ENCODE data around the gene MAEA.
"Not testable (repeated sequence)": the region's sequence is repeated elsewhere in the genome, so short reads cannot be mapped to it uniquely, and the experiment has no call there.

Gene MAEA

GRCh38 chr4:1366371-1367229 lies 76.9 kb downstream of the MAEA start:
- Histone ChIP-seq H3K36me3 (ENCODE audit: control insufficient read depth, insufficient read depth, low read length) (peaks cover 27% of the 10 kb centered on the region), H3K4me3 (ENCODE audit: low read depth, low read length) (no peak overlapping the region), H3K9ac (ENCODE audit: low read length) (no peak overlapping the region), H3K27ac (ENCODE audit: low read depth, low read length) (no peak overlapping the region), H3K9me3 (ENCODE audit: control insufficient read depth, insufficient read depth, low read depth, low read length) (no peaks in the 10 kb centered on the region), H3K27me3 (ENCODE audit: control insufficient read depth, insufficient read depth, low read length) (no peaks in the 10 kb centered on the region), H3K4me1 (ENCODE audit: control insufficient read depth, insufficient read depth, low read length) (no peaks in the 10 kb centered on the region)

DNA sequence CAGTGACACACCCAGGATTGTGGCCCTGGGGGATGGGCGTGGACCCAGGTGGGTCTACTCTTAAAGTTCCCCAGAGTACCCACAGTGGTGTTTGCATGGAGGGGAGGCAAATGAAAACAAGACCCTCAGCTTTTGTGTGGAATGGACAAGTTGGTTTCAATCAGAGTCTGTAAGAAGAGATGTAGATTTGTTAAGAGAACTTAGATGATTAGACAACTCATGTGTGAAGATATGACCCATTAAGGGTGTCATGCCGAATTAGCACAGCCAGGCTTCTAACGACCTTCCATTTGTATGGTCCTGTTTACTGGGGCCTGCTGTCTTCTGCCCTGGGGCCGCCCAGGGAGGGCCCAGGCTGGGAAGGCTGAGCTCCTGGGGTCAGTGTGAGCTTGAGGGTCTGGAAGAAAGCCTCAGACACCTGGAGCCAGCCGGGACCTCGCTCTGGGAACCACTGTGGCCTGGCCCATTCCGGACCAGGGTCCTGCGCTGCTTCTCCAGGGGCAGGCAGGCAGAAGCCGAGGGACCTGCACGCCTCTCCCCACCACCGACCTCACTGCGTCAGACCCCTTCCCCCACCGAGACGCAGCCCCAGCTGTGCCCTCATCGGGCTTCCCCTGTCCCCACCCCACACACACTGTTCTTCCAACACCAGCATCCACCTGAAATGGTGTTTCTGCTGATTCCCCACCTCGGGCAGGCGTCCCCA lies 77.7 kb downstream of the MAEA start:
- Histone ChIP-seq H3K27ac (ENCODE audit: low read depth, low read length) (no peak overlapping the region), H3K4me1 (ENCODE audit: control insufficient read depth, insufficient read depth, low read length) (no peaks in the 10 kb centered on the region), H3K36me3 (ENCODE audit: control insufficient read depth, insufficient read depth, low read length) (peaks cover 34% of the 10 kb centered on the region), H3K4me3 (ENCODE audit: low read depth, low read length) (no peak overlapping the region), H3K9me3 (ENCODE audit: control insufficient read depth, insufficient read depth, low read depth, low read length) (no peaks in the 10 kb centered on the region), H3K27me3 (ENCODE audit: control insufficient read depth, insufficient read depth, low read length) (no peaks in the 10 kb centered on the region), H3K9ac (ENCODE audit: low read length) (no peak overlapping the region)

- Histone ChIP-seq H3K9me3 (ENCODE audit: control insufficient read depth, insufficient read depth, low read depth, low read length) (no peaks in the 10 kb centered on the region), H3K27me3 (ENCODE audit: control insufficient read depth, insufficient read depth, low read length) (no peaks in the 10 kb centered on the region), H3K4me3 (ENCODE audit: low read depth, low read length) (no peak overlapping the region), H3K36me3 (ENCODE audit: control insufficient read depth, insufficient read depth, low read length) (peaks cover 36% of the 10 kb centered on the region), H3K9ac (ENCODE audit: low read length) (no peak overlapping the region), H3K27ac (ENCODE audit: low read depth, low read length) (no peak overlapping the region), H3K4me1 (ENCODE audit: control insufficient read depth, insufficient read depth, low read length) (no peaks in the 10 kb centered on the region)
Measured at GRCh38 chr4:1367936-1368289, 78.2 kb downstream of the MAEA start.

- Histone ChIP-seq H3K27me3 (ENCODE audit: control insufficient read depth, insufficient read depth, low read length) (no peaks in the 10 kb centered on the region), H3K4me1 (ENCODE audit: control insufficient read depth, insufficient read depth, low read length) (no peaks in the 10 kb centered on the region), H3K9ac (ENCODE audit: low read length) (no peak overlapping the region), H3K9me3 (ENCODE audit: control insufficient read depth, insufficient read depth, low read depth, low read length) (no peaks in the 10 kb centered on the region), H3K4me3 (ENCODE audit: low read depth, low read length) (no peak overlapping the region), H3K27ac (ENCODE audit: low read depth, low read length) (no peak overlapping the region), H3K36me3 (ENCODE audit: control insufficient read depth, insufficient read depth, low read length) (peaks cover 36% of the 10 kb centered on the region)
Measured at GRCh38 chr4:1368421-1369090, 78.9 kb downstream of the MAEA start.

GRCh38 chr4:1369091-1369450 lies 79.4 kb downstream of the MAEA start:
- Histone ChIP-seq H3K4me1 (ENCODE audit: control insufficient read depth, insufficient read depth, low read length) (no peaks in the 10 kb centered on the region), H3K27me3 (ENCODE audit: control insufficient read depth, insufficient read depth, low read length) (no peaks in the 10 kb centered on the region), H3K9me3 (ENCODE audit: control insufficient read depth, insufficient read depth, low read depth, low read length) (no peaks in the 10 kb centered on the region), H3K9ac (ENCODE audit: low read length) (no peak overlapping the region), H3K4me3 (ENCODE audit: low read depth, low read length) (no peak overlapping the region), H3K36me3 (ENCODE audit: control insufficient read depth, insufficient read depth, low read length) (peaks cover 36% of the 10 kb centered on the region), H3K27ac (ENCODE audit: low read depth, low read length) (no peak overlapping the region)

DNA sequence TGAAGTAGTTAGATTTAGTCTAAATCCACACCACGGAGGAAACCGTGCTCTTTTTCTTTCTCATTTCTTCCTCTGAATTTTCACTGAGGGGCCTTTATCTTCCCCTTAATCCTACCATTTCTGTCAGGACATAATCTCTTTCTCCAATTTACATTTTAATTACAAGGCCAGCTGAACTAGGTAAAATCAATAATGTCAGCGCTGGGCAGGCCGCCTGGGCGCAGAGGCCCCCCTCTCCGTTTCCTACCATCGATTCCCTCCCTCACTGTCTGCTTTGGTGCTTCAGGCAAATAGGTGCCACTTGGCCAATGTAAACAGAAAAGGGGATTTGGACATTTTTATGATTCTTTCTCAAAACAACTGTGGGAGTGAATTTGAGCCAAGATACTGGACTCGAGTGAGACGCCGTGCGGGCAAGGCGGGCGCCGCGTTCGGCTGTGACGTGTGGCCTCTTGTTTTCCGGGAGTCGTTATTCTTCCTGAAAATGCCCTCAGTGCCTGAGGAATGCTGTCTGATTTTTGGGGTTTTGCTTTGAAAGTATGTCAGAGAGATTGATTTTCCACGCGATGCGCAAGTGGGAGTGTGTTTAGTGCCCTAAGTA lies 79.9 kb downstream of the MAEA start:
- H3K27me3 ChIP-seq (ENCODE audit: control insufficient read depth, insufficient read depth, low read length) = no peaks in the 10 kb centered on the region
- no peak overlapping the region for H3K27ac ChIP-seq (ENCODE audit: low read depth, low read length)
- H3K4me3 ChIP-seq (ENCODE audit: low read depth, low read length) = no peak overlapping the region
- peaks cover 36% of the 10 kb centered on the region for H3K36me3 ChIP-seq (ENCODE audit: control insufficient read depth, insufficient read depth, low read length)
- H3K9ac ChIP-seq (ENCODE audit: low read length) = no peak overlapping the region
- no peaks in the 10 kb centered on the region for H3K4me1 ChIP-seq (ENCODE audit: control insufficient read depth, insufficient read depth, low read length)
- H3K9me3 ChIP-seq (ENCODE audit: control insufficient read depth, insufficient read depth, low read depth, low read length) = no peaks in the 10 kb centered on the region

- no peaks in the 10 kb centered on the region for H3K9me3 ChIP-seq (ENCODE audit: control insufficient read depth, insufficient read depth, low read depth, low read length)
- no peak overlapping the region for H3K27ac ChIP-seq (ENCODE audit: low read depth, low read length)
- no peak overlapping the region for H3K9ac ChIP-seq (ENCODE audit: low read length)
- H3K4me3 ChIP-seq (ENCODE audit: low read depth, low read length) = no peak overlapping the region
- H3K36me3 ChIP-seq (ENCODE audit: control insufficient read depth, insufficient read depth, low read length) = peaks cover 45% of the 10 kb centered on the region
- no peaks in the 10 kb centered on the region for H3K4me1 ChIP-seq (ENCODE audit: control insufficient read depth, insufficient read depth, low read length)
- H3K27me3 ChIP-seq (ENCODE audit: control insufficient read depth, insufficient read depth, low read length) = no peaks in the 10 kb centered on the region
Measured at GRCh38 chr4:1370321-1371124, 80.8 kb downstream of the MAEA start.

- H3K4me3 ChIP-seq (ENCODE audit: low read depth, low read length) = no peak overlapping the region
- no peaks in the 10 kb centered on the region for H3K9me3 ChIP-seq (ENCODE audit: control insufficient read depth, insufficient read depth, low read depth, low read length)
- H3K36me3 ChIP-seq (ENCODE audit: control insufficient read depth, insufficient read depth, low read length) = peaks cover 46% of the 10 kb centered on the region
- H3K27me3 ChIP-seq (ENCODE audit: control insufficient read depth, insufficient read depth, low read length) = no peaks in the 10 kb centered on the region
- no peaks in the 10 kb centered on the region for H3K4me1 ChIP-seq (ENCODE audit: control insufficient read depth, insufficient read depth, low read length)
- no peak overlapping the region for H3K27ac ChIP-seq (ENCODE audit: low read depth, low read length)
- H3K9ac ChIP-seq (ENCODE audit: low read length) = no peak overlapping the region
Measured at GRCh38 chr4:1371176-1372165, 81.8 kb downstream of the MAEA start.

DNA sequence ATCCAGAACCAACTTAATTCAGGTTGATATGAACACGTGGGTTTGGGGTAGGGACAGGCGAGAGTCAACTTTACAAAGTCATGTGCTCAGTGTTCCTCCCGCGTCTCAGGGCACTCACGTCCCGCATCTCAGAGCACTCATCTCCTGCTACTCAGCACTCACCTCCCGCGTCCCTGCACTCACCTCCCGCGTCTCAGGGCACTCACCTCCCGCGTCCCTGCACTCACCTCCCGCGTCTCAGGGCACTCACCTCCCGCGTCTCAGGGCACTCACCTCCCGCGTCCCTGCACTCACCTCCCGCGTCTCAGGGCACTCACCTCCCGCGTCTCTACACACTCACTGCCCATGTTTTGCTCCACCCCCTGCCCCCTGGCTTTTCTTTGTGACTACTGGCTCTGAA lies 82.9 kb downstream of the MAEA start:
- H3K9ac ChIP-seq (ENCODE audit: low read length); H3K4me1 ChIP-seq (ENCODE audit: control insufficient read depth, insufficient read depth, low read length); H3K9me3 ChIP-seq (ENCODE audit: control insufficient read depth, insufficient read depth, low read depth, low read length); H3K27ac ChIP-seq (ENCODE audit: low read depth, low read length); H3K27me3 ChIP-seq (ENCODE audit: control insufficient read depth, insufficient read depth, low read length); H3K4me3 ChIP-seq (ENCODE audit: low read depth, low read length): not testable (repeated sequence)
- peaks cover 50% of the 10 kb centered on the region for H3K36me3 ChIP-seq (ENCODE audit: control insufficient read depth, insufficient read depth, low read length)
